ENCODE data around the gene GRB10.

The GRB10 gene

GRCh38 chr7:50826371-50827172, 43.9 kb upstream of the GRB10 start:
- peak; percentile 97 for ATAC-seq
- TF ChIP-seq RARB (CRISPR knock-in tag; IDR thresholded peaks at IDR 0.05) (no peak), OSR1 (CRISPR knock-in tag; IDR thresholded peaks at IDR 0.05) (no peak), PPARA (CRISPR knock-in tag; IDR thresholded peaks at IDR 0.05; ENCODE audit: borderline replicate concordance) (no peak), ZC3H10 (CRISPR knock-in tag; IDR thresholded peaks at IDR 0.05) (no peak), TSHZ2 (CRISPR knock-in tag; IDR thresholded peaks at IDR 0.05) (no peak), TCF4 (CRISPR knock-in tag; IDR thresholded peaks at IDR 0.05; ENCODE audit: borderline replicate concordance) (no peak), TOX (CRISPR knock-in tag; IDR thresholded peaks at IDR 0.05; ENCODE audit: borderline replicate concordance) (no peak), ZFP3 (CRISPR knock-in tag; IDR thresholded peaks at IDR 0.05) (no peak), CSRNP3 (CRISPR knock-in tag; IDR thresholded peaks at IDR 0.05) (no peak), ZNF8 (CRISPR knock-in tag; IDR thresholded peaks at IDR 0.05) (no peak), GLIS3 (CRISPR knock-in tag; IDR thresholded peaks at IDR 0.05) (no peak)
- TF ChIP-seq, protein P1, sequence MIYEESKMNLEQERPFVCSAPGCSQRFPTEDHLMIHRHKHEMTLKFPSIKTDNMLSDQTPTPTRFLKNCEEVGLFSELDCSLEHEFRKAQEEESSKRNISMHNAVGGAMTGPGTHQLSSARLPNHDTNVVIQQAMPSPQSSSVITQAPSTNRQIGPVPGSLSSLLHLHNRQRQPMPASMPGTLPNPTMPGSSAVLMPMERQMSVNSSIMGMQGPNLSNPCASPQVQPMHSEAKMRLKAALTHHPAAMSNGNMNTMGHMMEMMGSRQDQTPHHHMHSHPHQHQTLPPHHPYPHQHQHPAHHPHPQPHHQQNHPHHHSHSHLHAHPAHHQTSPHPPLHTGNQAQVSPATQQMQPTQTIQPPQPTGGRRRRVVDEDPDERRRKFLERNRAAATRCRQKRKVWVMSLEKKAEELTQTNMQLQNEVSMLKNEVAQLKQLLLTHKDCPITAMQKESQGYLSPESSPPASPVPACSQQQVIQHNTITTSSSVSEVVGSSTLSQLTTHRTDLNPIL (CRISPR knock-in tag; IDR thresholded peaks at IDR 0.05; ENCODE audit: low read depth) = no peak
- TF ChIP-seq, protein P2, sequence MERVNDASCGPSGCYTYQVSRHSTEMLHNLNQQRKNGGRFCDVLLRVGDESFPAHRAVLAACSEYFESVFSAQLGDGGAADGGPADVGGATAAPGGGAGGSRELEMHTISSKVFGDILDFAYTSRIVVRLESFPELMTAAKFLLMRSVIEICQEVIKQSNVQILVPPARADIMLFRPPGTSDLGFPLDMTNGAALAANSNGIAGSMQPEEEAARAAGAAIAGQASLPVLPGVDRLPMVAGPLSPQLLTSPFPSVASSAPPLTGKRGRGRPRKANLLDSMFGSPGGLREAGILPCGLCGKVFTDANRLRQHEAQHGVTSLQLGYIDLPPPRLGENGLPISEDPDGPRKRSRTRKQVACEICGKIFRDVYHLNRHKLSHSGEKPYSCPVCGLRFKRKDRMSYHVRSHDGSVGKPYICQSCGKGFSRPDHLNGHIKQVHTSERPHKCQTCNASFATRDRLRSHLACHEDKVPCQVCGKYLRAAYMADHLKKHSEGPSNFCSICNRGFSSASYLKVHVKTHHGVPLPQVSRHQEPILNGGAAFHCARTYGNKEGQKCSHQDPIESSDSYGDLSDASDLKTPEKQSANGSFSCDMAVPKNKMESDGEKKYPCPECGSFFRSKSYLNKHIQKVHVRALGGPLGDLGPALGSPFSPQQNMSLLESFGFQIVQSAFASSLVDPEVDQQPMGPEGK (CRISPR knock-in tag; IDR thresholded peaks at IDR 0.05; ENCODE audit: borderline replicate concordance) = no peak

DNA sequence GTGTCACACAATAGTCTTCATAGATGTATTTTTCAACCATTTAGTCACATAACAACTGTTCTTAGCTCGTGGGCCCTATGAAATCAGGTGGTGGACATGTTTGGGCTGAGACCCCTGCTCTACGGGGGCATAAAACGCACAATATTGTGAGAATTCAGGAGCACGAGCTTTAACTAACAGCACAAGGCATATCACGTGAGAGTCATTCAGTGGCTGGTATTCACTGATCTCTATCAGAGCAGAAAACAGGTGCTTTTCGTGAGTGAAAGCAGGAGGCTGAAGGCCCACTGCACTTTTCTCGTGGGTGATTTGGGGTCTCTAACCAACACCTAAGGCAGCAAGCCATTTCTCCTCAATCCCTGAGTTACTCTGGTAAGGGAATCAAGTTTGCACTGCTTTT, 42.8 kb upstream of the GRB10 start:
- no peak for ATAC-seq
- no peak for TF ChIP-seq PPARA (CRISPR knock-in tag; IDR thresholded peaks at IDR 0.05; ENCODE audit: borderline replicate concordance)
- no peak for TF ChIP-seq ARNTL (CRISPR knock-in tag; IDR thresholded peaks at IDR 0.05; ENCODE audit: borderline replicate concordance, low read depth)
- no peak for TF ChIP-seq ZNF565 (CRISPR knock-in tag; conservative IDR thresholded peaks at IDR 0.05; ENCODE audit: low read depth)
- TF ChIP-seq ESRRG (CRISPR knock-in tag; IDR thresholded peaks at IDR 0.05) = no peak
- TF ChIP-seq TCF4 (CRISPR knock-in tag; IDR thresholded peaks at IDR 0.05; ENCODE audit: borderline replicate concordance) = no peak
- TF ChIP-seq ZFP30 (CRISPR knock-in tag; IDR thresholded peaks at IDR 0.05) = no peak
- no peak for TF ChIP-seq TOX (CRISPR knock-in tag; IDR thresholded peaks at IDR 0.05; ENCODE audit: borderline replicate concordance)
- TF ChIP-seq ZNF8 (CRISPR knock-in tag; IDR thresholded peaks at IDR 0.05) = no peak
- no peak for TF ChIP-seq GLIS3 (CRISPR knock-in tag; IDR thresholded peaks at IDR 0.05)
- no peak for TF ChIP-seq CSRNP3 (CRISPR knock-in tag; IDR thresholded peaks at IDR 0.05)
- TF ChIP-seq RARB (CRISPR knock-in tag; IDR thresholded peaks at IDR 0.05) = no peak
- TF ChIP-seq BACH2 (CRISPR knock-in tag; IDR thresholded peaks at IDR 0.05; ENCODE audit: borderline replicate concordance) = no peak
- TF ChIP-seq, protein P3, sequence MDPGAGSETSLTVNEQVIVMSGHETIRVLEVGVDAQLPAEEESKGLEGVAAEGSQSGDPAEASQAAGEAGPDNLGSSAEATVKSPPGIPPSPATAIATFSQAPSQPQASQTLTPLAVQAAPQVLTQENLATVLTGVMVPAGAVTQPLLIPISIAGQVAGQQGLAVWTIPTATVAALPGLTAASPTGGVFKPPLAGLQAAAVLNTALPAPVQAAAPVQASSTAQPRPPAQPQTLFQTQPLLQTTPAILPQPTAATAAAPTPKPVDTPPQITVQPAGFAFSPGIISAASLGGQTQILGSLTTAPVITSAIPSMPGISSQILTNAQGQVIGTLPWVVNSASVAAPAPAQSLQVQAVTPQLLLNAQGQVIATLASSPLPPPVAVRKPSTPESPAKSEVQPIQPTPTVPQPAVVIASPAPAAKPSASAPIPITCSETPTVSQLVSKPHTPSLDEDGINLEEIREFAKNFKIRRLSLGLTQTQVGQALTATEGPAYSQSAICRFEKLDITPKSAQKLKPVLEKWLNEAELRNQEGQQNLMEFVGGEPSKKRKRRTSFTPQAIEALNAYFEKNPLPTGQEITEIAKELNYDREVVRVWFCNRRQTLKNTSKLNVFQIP (CRISPR knock-in tag; IDR thresholded peaks at IDR 0.05; ENCODE audit: borderline replicate concordance, low read depth) = no peak
- no peak for TF ChIP-seq ZFP3 (CRISPR knock-in tag; IDR thresholded peaks at IDR 0.05)
